Renal cortical epithelial cell (primary cell): ENCODE data around the gene ARID5B. TPM values are rescaled to one million over a fixed set of nuclear protein-coding genes. Genes with fewer than 3 reads are reported as not detected.
A peak's percentile ranks its signal among the peaks of the same experiment; 100 is the strongest.

Experiments used
- DNase-seq: peaks from one replicate; pipeline ENCODE4 v3.0.0-alpha.2; 2011; ENCODE audit warnings: low read depth
- total RNA-seq: library from RNA; depleted of rRNA; stranded (reverse); fragments of >200 nt; gene quantifications from 2 replicates; pipeline ENCODE4 v1.2.3, GENCODE V29; 2014

Gene ARID5B
- total RNA-seq, 1 donor from 2014 or later = 53.9 TPM

DNA sequence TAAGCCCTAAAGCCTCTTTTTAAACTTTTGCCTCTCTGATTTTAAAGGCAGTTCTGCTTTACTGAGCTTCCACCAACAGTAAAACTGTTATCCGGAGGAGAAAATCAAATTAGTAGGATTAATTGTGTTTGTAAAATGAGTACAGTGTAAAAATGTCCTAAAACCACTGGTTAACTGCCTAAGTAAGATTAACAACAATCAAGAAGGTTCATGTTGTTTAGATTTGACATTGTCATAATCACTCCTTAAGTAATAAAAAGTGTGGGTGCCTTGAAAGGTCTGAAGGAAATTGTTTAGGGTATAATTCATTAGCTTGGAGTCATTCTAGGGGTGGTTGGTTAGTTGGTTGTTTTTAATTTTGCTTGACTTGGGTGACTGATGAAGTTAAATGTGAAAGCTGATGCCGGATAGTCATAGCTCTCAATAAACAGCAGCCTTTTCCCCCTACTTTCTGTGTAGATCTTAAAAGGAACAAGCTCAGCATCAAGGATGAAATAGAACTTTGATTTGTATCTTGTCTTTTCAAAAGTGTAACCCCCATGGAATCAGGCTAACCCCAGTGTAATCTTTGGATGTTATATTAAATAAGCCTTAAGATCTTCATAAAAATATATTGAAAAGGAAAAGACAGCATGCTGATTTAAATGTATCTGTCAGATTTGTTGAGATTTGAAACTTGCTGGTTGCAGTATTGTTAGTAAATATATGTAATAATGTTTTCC, 148.3 kb downstream of the ARID5B start:
- peak; percentile 47 for DNase-seq

DNA sequence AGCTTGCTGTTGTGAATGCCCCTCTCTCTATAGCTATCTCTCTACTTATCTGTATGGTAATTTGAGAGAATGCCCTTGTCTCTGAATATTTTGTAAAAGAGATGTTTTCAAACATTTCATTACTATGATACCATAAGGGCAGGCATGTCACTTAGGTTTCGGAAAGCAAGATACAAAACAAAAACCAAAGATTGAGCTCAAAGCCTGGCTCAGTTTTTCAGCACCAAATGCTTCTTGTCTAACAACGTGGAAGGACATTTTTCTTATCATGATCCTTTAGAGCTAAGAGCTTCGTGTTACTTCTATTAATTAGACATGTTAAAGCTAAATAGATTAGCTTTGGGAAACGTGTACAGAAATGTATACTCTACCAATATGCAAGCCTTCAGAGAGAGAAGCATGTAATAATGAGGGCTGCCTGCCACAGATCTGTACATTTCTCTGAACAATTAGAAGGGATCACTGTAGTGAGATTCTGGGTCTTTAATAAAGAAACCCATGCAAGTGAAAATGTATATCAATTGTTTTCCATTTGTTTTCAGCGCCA, 148.9 kb downstream of the ARID5B start:
- no peak for DNase-seq

DNA sequence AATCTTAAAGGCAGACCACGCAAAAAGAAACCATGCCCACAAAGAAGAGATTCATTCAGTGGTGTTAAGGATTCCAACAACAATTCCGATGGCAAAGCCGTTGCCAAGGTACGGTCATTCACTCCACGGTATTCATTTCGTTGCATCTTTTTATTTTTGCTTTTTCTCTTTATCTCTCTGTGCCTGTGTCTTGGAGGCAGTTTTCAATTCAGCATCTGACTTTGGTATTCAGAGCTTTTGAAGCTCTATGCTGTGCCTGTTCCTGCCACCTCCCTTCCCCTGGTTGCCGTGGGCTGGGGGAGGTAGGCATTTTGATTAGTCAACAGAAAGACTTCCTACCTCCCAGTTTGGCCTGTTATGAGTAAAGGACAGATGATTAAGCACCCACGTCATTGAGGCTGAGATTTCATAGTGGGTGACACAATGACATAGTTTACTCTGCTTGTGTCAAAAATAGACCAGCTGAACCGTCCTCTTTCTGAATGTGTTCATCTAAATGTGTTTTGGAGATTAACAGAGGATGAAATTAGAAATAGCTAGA, 149.5 kb downstream of the ARID5B start:
- DNase-seq = peak; percentile 96

- no peak for DNase-seq
These were observed 150.8 kb downstream of the ARID5B start for GRCh38 chr10:62052276-62052675.

- DNase-seq = no peak
These were observed 152.4 kb downstream of the ARID5B start for GRCh38 chr10:62053860-62054259.

GRCh38 chr10:62054408-62054807, 152.9 kb downstream of the ARID5B start:
- no peak for DNase-seq

DNA sequence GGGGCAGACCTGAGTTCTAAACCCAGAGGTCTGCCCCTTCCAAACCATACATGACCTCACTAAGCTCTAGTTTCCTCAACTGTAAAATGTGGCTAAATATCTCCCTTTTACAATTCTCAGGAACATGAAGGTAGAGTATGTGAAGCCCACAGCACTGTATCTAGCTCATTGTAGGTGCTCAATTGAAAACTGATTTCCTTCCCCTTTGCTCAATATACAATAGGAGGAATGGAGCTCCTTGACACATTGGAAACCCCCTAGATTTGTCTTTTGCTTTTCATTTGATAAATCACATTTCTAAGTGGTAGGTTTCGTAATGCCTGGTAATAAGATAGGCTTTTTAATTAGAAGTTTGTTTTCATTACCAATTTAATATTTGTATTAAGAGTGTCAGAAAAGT, 153.3 kb downstream of the ARID5B start:
- DNase-seq = no peak

DNA sequence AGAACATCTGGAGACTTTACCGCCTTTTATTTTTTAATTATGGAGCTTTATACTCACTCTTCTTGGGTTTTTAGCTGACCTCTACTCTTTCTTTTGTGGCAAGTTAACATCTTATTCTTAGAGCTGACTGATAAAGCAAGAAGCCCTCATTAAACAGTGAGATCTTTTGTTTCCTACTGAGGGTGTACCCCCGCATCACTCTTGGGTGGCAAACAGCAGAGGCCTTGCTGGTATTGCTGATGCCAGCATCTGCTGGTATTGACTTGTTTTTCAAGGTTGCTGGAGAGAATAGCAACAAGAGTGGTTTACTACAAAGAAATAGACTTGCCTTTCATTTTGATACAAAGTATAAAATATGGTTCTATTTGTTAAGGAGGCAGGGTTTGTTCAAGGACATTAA, 154.7 kb downstream of the ARID5B start:
- no peak for DNase-seq

DNA sequence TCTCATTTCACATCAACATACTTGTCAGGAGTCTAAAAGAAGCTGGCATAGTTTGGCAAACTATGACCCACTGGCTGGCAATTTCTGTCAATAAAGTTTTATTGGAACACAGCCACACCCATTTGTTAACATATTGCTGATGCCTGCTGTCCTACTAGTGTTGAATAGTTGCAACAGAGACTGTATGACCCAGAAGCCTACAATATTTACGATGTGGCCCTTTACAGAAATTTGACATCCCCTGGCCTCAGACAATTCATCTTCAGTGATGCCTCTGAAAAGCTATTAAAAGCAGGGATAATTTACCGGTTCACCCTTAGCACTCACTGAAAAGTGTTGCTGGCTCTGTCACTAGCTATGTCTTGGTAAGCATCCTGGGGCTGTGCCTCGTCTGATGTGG, 155.2 kb downstream of the ARID5B start:
- no peak for DNase-seq

- no peak for DNase-seq
These were observed 155.9 kb downstream of the ARID5B start for GRCh38 chr10:62057359-62057758.

- DNase-seq = no peak
These were observed 156.4 kb downstream of the ARID5B start for GRCh38 chr10:62057850-62058249.

DNA sequence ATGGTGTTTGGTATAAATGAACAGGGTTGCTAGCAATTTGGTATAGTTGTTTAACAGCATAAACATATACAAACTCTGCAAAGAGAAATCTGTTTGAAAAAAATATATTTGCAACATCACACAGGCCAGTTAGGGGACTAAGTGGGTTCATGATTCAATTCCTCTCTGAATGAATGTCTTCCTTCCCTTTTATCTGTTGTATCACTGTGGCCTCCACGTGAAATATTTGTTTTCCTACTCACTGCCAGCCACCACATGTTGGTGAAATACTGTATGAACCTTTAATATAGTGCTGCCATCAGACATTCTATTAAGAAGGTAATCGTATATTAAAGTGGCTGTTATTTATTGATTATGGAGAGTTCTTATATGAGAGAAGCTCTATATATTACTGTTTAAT, 157.0 kb downstream of the ARID5B start:
- no peak for DNase-seq

GRCh38 chr10:62058896-62059216, 157.4 kb downstream of the ARID5B start:
- no peak for DNase-seq

GRCh38 chr10:62059217-62059920, 157.9 kb downstream of the ARID5B start:
- DNase-seq = no peak

GRCh38 chr10:62062028-62062427, 160.5 kb downstream of the ARID5B start:
- no peak for DNase-seq

- DNase-seq = no peak
These were observed 161.4 kb downstream of the ARID5B start for GRCh38 chr10:62062752-62063512.

GRCh38 chr10:62063795-62064472, 162.4 kb downstream of the ARID5B start:
- no peak for DNase-seq

DNA sequence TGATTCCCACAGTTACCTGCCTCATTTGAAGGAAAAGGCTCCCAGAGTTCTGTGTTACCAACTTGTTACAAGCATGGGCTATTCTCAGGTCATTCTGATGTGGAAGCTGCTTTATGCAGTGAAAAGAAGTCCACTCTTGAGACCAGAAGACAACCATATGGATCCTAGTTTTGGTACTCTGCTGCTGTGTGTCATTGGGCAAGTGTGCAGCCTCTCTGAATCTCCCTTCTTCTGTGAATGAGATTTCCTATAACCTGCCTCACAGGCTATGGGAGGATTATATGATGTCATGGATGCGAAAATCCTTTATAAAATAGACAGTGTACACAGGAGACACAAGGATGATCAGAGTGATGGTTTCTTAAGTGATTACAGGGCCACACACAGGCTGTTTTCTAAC, 166.1 kb downstream of the ARID5B start:
- no peak for DNase-seq

GRCh38 chr10:62068464-62068863, 167.0 kb downstream of the ARID5B start:
- no peak for DNase-seq

GRCh38 chr10:62069452-62070178, 168.1 kb downstream of the ARID5B start:
- no peak for DNase-seq

GRCh38 chr10:62071846-62072281, 170.4 kb downstream of the ARID5B start:
- DNase-seq = no peak
